ENCODE data around the gene IMP4.

IMP4 gene

DNA sequence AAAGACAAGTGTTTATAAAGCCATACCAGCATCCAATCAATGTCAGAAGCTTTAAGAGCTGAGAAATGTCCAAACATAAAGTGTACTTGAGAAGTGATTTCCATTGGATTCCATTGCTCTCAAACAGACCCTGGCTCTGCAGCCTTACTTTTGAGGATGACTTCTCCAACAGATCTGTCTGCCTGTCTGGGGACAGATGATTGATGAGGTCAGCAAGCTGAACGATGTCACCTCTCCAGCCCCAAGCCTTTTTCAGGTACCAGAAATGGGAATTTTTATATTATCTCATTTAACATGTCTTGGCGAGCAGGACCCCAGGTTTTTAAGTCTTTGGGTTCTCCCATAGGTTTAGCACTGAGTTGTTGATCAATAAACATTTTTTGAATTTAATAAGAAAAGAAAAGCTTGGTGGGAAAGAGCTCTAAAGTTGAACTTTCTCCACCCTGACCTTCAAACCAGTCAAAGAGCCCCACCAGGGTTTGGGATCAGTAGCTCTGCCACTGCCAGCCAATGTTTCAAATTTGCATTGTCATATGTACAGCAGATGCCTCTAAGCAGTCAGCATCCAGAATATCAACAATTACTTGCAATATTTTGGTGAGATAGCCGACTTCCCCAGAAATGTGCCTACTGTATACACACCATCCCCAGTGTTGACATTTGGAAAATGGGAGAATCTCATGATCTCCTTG is 35.7 kb downstream of the IMP4 start:
- no peak for DNase-seq (ENCODE audit: low spot score)

DNA sequence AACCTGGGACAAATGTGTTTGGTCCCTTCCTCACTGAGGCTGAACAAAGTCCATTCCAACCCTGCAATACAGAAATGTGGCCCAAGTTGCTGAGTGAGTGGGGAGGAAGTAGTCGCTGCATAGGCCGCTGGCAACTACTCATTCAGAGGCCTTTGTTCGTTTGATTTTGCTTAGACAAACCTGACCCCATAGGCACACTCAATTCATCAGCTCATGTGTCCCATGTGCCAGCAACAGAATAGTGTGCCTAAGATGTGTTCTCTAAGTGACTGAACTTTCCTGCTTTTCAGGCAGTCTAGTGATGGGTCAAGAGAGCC is 36.2 kb downstream of the IMP4 start:
- no peak for DNase-seq (ENCODE audit: low spot score)

DNA sequence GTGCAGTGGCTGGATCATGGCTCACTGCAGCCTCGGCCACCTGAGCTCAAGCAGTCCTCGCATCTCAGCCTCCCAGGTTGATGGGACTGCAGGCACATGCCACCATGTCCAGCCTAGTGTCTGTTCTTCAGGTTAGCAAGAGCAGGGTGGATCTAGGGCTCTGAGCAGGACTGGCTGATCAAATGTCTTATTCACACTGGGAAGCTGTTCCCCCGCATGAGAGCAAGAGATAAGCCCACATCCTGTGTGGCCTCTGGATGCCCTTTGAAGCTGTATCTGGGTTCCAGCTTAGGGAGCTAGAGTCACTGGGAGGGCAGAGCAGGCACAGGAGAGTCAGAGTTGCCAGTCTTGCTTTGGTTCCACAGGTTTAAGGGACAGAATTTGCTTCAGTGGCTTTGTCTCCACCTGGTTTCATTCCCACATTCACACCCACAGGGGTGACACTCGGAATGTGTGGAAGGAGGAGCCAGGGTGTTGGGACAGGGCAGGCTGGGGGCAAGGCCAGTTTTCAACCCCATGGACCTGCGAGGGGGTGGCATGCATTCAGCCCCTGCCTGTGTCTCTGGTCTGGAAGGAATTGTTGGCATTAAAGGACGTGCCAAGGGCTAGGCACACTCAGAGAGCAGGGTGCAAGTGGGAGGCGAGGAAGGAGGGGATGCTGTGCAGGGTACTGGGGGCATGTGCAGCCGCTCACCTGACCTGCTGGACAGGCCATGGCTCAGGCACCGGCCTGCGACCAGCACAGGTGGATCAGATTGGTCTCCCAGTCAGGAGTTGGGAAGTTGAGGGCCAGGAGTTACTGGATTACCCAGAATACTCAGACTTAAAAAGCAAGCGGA is 37.6 kb downstream of the IMP4 start:
- no peak for DNase-seq (ENCODE audit: low spot score)

DNA sequence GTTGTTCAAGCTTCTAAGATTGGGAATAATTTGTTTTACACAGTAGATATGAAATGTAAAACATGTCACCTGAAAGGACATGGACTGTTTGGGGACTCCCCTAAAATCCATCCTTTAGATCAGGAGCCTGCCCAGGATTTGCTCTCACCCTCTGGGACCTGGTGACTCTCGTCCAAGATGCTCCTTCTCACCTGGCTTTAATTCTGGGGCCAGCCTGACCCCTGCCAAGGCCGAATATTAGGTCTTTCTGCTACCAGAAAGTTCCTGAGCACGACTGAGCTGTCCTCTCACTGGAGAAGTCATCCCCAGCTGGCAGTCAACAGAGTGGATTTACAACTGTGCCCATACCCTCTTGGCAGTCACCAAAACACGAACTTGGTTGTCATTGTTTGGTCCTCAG is 38.4 kb downstream of the IMP4 start:
- DNase-seq (ENCODE audit: low spot score) = no peak

DNA sequence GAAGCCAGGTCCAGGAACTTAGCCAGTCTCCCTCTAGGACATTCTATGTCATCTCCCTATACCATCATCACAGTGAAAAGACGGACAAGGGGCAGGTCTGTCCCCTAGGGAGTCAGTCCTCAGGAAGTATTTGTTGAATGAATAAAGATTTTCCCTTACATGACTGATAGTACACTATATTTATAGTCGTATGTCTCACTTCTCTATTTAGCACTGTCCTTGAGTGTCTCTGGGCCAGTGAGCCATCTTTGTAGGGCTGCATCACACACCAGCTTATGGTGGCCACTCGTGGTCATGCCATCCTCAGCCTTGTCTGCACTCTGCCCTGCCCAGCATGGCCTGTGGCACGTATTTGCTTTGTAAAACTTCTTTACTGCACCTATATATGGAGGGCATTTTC is 38.9 kb downstream of the IMP4 start:
- DNase-seq (ENCODE audit: low spot score) = no peak

DNA sequence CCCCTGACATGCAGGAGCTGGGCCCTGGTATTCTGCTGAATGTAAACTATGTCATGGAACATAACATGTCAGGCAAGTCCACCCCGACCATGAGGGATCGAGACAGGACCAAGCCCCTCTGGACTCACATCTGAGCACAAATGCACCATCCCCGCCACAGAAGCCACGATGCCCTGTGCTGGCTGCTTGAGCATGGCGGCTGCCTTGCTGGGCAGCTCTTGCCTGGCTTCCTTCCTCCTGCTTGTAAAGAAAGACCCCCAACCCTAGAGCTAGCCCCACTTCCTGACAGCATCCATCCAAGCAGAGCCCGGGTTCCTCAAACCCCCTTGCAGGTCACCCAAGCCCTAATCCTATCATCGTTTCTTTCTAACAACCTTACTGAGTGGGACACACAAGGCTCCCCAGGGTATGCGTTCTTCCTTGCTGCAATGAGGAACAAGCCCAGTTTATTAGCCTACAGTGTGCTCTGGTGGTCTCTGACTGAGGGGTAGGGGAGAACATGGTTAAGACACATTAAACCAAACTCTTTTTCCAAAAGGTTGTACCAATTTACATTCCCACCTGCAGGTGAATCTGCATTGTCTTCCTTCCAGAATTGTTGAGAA is 39.7 kb downstream of the IMP4 start:
- DNase-seq (ENCODE audit: low spot score) = no peak

DNA sequence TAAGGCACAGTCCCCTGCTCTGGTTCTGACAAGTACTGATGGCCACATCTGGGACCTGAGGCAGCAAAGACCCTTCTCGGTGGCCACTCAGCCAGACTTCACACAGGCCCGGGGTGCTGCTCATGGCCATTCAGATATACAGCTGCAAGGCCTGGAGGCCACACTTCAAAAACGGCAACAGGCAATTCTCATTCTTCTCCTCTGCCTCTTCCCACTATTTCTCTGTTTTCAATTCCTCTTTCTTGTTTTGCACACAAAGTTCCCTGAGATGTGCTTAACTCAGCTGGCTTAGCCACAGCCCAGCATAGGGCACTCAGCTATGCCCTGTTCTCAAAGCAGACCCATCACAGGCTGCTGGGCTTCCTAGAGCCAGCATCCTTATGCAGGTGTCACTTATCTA is 43.0 kb downstream of the IMP4 start:
- DNase-seq (ENCODE audit: low spot score) = no peak

DNA sequence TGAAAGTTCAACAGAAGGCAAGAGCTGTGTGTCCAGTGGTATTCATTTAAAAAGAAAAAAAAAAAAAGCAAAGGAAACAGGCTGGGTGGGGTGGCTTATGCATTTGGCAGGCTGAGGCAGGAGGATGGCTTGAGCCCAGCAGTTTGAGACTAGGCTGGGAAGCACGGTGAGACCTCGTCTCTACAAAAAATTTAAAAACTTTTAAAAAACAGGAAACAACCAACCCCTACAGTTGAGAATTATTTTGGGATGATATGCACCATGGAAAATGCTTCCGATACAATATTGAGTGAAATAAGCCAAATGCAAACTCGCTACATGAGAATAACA is 44.3 kb downstream of the IMP4 start:
- no peak for DNase-seq (ENCODE audit: low spot score)

DNA sequence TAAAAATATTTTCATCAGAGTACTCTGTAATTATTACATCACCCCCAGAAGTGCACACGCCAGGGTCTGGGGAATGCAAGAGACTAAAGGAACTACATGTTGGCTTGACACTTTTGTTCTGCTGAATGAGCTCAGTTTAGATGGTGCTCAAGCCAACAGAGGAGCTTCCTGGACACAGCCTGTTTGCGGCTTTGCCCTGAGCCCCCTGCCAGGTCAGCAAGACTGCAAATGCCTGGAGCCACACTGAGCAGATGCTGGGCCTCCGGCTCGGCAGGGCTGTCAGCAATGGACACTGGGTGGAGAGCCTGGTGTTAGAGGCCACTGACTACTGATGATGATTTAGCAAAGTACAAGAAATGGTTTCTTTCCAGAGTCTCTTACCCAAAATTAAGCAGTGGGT is 45.1 kb downstream of the IMP4 start:
- DNase-seq (ENCODE audit: low spot score) = no peak

DNA sequence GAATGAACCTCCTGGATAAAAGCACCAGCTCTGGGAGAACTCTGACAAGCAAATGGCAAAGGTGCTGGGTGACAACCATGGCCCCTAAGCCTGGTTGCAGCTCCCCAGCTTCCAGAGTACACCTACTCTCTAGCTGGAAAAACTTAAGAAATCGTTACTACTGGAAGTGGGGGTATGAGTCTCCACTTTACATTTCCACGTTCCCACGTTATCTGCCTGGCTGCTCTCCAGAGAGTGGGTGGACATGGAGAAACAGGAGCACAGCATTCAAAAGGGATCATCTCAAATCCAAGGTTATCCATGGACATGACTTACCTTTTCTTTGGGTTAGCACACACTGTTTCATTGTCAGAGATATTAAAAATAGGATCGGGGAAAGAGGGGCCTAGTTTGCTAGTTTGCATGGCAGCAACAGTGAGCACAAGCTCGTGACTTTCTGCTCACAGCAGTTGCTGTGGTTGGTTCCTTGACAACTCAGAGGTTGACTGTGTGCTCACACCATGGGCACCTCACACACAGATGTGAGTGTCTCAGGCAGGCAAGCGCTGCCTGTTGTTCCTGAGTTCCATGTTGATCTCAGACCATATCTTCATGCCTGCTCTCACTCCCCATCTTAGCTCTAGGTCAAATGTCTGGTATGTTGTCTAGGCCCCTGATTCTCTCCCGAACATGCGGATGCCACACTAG is 45.7 kb downstream of the IMP4 start:
- no peak for DNase-seq (ENCODE audit: low spot score)

DNA sequence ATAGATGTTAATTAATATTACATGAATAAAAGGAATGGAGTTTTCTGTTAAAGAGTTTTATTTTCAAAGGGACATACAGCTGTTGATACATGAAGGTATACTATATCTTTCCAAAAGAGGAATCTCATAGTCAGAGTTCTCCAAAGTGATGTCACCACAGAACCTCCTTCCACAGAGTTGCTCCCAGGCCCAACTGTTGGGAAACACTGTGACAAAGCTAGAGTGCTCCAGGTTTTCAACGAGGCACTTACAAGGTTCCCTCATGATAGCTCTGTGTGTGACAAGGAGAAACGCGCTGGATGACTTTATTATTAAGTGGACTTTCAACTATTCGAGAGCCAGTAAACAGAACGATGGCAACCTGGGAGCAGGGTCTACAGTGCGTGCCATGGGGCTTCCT is 46.7 kb downstream of the IMP4 start:
- no peak for DNase-seq (ENCODE audit: low spot score)

DNA sequence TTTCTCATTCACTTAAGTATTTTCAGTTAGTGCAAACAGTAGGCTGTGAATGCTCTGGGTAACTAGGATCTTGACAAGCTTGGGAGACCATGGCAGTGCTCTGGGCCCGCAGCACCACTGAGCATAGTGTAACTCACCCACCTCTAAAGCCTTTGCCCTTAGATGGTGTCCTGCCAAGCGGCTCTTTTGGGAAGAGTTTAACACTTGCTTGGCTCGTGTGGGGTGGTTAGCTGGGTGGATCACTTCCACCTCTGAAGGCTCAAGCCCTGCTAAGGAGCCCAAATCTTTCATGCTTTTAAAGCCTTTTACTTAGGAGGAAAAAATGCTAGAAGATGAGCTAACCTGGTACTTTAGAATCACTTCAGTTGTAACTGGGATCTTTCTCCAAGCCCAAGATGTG is 47.1 kb downstream of the IMP4 start:
- no peak for DNase-seq (ENCODE audit: low spot score)

DNA sequence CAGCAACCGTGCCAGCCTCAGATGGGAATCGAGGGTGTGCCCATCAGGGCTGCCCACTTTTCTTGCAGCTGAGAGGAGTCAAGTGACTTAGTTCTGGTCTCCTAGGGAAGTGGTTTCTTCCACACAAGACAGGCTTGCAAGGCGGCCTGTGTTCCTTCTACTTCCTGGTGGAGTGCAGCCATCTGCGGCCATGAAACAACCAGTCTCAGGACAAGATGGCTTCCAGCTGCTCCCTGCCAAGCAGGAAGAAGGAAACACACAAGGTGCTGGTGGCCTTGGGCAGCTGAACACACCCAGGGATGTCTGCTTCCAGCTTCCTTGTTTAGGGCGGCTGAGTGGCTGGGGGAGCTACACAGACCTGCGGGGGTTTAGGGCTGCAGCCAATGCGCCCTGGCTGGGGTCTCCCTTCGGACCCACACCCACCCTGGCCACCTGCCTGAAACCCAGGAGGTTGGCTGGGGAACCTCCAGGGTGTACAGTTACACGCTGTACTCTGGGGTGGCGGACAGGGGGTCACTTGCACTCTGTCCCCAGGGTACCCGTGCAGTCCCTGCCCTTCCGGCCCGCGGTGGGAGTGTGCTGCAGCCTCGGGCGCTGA is 47.9 kb downstream of the IMP4 start:
- DNase-seq (ENCODE audit: low spot score) = no peak

DNA sequence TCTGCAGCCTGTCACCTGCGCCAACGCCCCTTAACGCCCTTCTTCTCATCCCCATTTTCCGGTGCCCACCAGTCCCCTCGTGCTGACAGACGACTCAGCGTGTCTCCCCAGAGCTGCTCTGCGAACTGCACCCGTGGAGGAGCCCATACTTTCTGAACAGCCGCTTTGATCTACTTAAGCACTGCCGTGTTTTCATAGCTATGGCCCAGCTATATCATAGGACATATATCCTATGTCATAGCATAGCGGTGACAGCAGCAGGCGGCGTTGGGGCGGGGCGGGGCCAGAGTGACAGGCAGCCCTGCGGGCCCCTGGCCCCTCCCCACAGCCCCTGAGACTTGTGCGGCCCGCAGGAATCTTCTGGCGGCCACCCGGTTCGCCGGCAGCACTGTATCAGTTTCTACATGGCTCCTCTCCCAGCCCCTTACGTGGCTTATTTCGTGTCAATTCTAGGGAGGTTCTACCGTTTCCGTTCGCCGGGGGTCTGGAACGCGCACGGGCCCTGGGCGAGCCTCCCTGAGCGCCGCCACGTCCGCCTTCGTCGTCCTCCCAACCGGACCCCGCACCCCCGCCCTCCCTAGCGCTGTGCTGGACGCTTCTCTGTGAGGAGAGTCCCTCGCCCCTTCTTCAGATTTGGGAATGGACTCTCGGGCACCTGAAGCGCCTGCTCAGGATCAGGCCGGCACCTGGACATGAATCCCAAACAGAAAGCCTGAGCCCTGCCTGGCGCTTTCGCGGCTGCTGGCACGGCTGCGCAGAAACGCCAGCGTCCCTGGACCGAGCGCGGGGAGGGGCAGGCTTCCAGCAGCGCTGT is 48.6 kb downstream of the IMP4 start:
- DNase-seq (ENCODE audit: low spot score) = peak; percentile 57

DNA sequence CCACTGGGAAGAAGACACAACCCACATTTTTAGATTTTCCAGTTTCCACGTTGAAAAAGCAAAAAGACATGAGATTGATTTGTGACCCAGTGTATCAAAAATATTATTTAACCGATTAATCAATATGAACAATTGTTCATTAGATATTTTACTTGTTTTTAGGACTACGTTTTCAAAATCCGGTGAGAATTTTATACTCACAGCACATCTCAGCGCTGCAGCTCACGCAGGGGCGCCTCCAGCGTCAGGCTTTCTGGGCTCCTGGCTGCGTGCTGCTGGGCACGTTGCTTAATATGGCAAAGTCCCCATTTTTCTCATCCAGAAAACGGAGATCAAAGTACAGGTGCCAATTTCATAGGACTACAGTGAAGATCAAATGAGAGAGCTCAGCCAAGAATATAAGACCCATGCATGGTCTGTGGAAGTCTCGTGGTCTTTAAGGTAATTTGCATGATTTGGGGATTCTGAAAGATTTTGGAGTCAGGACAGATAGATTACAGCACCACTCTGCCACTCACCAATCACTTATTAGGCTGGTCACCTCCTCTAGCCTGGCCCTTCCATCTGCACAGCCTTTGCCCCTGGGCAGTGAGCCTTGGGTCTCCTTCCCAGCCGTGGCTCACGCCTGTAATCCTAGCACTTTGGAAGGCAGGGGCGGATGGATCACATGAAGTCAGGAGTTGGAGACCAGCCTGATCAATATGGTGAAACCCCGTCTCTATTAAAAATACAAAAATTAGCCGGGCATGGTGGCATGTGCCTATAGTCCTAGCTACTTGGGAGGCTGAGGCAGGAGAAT is 49.4 kb downstream of the IMP4 start:
- DNase-seq (ENCODE audit: low spot score) = no peak

DNA sequence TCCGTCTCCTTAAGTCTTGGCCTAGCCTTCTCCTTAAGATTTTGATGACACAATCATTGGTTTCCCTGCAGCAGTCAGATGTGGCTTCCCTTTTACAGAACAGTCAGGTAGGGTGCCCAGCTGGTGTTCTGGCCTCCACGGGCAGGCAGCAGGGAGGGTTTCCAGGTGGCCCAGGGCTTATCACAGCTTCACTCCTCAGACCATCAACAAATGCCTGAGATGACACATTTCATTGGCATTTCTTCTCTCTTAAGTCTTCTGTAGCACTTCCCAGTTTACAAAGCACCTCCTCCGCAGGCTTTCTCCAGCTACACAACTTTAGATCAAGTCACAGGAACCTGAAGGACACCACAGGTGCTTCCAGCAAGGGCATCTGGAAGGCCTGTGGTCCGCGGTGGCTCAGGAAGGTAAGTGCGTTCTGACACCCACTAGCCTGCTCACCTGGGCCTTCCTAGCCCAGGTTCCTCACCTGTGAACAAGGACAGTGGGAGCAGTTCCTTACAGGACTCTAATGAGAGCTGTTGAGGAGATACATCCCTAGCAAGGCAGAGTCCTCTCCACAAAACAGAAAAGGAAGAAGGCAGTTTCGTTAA is 50.7 kb downstream of the IMP4 start:
- DNase-seq (ENCODE audit: low spot score) = no peak
